ENCODE measurements around the gene GPRC5B. TPM values are rescaled to one million over a fixed set of nuclear protein-coding genes. Genes with fewer than 3 reads are reported as not detected.

Gene GPRC5B
- total RNA-seq, 4 donors from 2014 or later = 19.9 to 34.1 (median 27.7) TPM

DNA sequence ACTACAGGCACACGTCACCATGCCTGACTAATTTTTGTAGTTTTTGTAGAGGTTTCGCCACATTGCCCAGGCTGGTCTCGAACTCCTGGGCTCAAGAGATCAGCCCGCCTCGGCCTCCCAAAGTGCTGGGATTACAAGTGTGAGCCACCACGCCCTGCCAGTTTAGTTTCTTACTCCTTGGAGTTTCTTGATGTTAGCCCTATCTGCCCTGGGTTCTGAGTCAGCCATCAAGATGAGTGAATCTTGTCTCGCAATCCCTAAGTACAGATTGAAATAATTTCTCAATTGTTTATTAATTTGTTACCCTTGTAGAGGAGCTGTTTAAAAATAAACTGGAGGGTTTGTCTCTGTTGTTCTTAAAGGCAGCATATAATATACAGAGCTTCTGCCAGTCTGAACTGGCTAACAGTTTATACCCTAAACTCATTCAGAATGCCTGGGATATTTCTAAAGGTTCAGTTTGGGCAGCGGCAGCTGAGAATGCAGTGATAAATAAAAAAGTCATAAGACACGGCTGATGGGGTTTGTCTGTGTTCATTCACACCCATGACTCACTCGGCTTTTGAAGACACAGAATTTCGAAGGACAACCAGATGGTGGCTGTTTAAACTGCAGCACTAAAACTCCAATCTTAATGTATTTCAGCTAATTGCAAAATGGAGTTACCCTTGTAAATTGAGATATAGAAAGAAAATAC, 39.6 kb downstream of the GPRC5B start:
- intact Hi-C loops (cut with DNase I) = no loop called here
- Histone ChIP-seq H3K27me3 (no peaks in the 10 kb centered on the region), H3K36me3 (no peaks in the 10 kb centered on the region), H3K4me3 (replicated peaks in 1 of 3) (no peak overlapping the region), H3K4me1 (no peaks in the 10 kb centered on the region), H3K27ac (no peak overlapping the region), H3K9me3 (no peaks in the 10 kb centered on the region)
- no peak for DNase-seq
- TF ChIP-seq POLR2A (IDR thresholded peaks at IDR 0.05) = no peak
- TF ChIP-seq, protein P1, sequence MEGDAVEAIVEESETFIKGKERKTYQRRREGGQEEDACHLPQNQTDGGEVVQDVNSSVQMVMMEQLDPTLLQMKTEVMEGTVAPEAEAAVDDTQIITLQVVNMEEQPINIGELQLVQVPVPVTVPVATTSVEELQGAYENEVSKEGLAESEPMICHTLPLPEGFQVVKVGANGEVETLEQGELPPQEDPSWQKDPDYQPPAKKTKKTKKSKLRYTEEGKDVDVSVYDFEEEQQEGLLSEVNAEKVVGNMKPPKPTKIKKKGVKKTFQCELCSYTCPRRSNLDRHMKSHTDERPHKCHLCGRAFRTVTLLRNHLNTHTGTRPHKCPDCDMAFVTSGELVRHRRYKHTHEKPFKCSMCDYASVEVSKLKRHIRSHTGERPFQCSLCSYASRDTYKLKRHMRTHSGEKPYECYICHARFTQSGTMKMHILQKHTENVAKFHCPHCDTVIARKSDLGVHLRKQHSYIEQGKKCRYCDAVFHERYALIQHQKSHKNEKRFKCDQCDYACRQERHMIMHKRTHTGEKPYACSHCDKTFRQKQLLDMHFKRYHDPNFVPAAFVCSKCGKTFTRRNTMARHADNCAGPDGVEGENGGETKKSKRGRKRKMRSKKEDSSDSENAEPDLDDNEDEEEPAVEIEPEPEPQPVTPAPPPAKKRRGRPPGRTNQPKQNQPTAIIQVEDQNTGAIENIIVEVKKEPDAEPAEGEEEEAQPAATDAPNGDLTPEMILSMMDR (IDR thresholded peaks at IDR 0.05) = no peak
- 90 to 95% methylated on average over 11 of the region's 11 CpGs for WGBS, 2 donors

DNA sequence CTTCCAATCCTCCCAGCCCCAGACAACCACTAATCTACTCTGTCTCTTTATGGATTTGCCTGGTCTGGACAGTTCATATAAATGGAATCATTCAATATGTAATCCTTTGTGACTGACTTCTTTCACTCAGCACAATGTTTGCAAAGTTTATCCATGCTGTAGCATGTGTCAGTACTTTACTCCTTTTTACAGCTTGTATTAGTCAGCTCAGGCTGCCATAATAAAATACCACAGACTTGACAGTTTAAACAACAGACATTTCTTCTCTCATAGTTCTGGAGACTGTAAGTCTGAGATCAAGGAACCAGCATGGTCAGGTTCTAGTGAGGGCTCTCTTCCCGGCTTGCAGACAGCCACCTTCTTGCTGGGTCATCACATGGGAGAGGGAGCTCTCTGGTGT, 41.3 kb downstream of the GPRC5B start:
- intact Hi-C loops (cut with DNase I) = no loop called here
- Histone ChIP-seq H3K36me3 (no peaks in the 10 kb centered on the region), H3K4me1 (no peaks in the 10 kb centered on the region), H3K9me3 (no peaks in the 10 kb centered on the region), H3K4me3 (replicated peaks in 1 of 3) (no peak overlapping the region), H3K27ac (no peak overlapping the region), H3K27me3 (no peaks in the 10 kb centered on the region)
- TF ChIP-seq, protein P1 (IDR thresholded peaks at IDR 0.05) = no peak
- TF ChIP-seq POLR2A (IDR thresholded peaks at IDR 0.05) = no peak
- DNase-seq = no peak
- 89 to 100% methylated on average over 1 of the region's 1 CpG for WGBS, 2 donors

DNA sequence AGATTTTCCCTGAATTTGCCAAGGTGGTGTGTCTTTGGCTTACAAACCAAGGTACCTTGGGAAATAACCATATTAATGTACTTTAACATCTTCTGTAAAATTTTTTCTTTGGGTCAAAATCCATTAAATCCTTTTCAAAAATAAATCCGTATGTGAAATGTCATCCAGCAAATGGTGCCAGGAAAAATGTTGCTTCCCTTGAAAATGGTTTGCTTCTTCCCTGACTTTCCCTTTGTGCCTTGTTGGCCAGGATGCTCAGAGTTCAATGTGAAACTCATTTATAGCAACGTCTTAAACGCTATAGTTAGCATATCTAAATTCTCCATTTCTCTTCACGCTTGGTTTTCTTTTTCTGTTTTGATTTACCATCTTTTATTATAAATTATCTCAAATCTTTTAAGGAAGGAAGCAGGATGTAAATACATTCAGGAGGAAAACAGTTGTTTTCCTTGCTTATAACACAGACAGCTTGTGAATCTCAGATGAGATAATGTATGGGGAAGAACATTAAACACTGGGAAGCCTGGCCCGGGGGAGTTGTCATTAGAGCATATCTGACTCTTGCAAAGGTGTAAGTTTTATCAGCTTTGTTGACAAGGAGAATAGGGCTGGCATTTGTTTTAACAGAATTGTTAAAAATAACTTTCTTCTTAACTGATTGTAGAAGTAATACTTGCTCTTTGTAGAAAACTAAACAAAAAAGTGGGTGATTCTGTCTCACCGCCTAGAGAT, 42.1 kb downstream of the GPRC5B start:
- H3K27ac ChIP-seq = no peak overlapping the region
- WGBS, 2 donors = 72 to 73% methylated on average over 6 of the region's 6 CpGs
- no peak for DNase-seq
- TF ChIP-seq, protein P1 (IDR thresholded peaks at IDR 0.05) = no peak
- no peak for TF ChIP-seq POLR2A (IDR thresholded peaks at IDR 0.05)
- H3K27me3 ChIP-seq = no peaks in the 10 kb centered on the region
- H3K9me3 ChIP-seq = no peaks in the 10 kb centered on the region
- intact Hi-C loops (cut with DNase I) = no loop called here
- no peak overlapping the region for H3K4me3 ChIP-seq (replicated peaks in 1 of 3)
- no peaks in the 10 kb centered on the region for H3K36me3 ChIP-seq
- no peaks in the 10 kb centered on the region for H3K4me1 ChIP-seq

GRCh38 chr16:19841184-19841583, 43.5 kb downstream of the GPRC5B start:
- no peak for DNase-seq
- H3K4me3 ChIP-seq (replicated peaks in 1 of 3) = no peak overlapping the region
- no peaks in the 10 kb centered on the region for H3K4me1 ChIP-seq
- TF ChIP-seq, protein P1 (IDR thresholded peaks at IDR 0.05) = no peak
- TF ChIP-seq POLR2A (IDR thresholded peaks at IDR 0.05) = no peak
- no peaks in the 10 kb centered on the region for H3K27me3 ChIP-seq
- H3K27ac ChIP-seq = no peak overlapping the region
- H3K9me3 ChIP-seq = no peaks in the 10 kb centered on the region
- WGBS, 2 donors = 71 to 84% methylated on average over 3 of the region's 3 CpGs
- H3K36me3 ChIP-seq = no peaks in the 10 kb centered on the region
- intact Hi-C loops (cut with DNase I) = no loop called here

- no peak for DNase-seq
- TF ChIP-seq, protein P1 (IDR thresholded peaks at IDR 0.05) = no peak
- TF ChIP-seq POLR2A (IDR thresholded peaks at IDR 0.05) = no peak
- 63 to 67% methylated on average over 3 of the region's 3 CpGs for WGBS, 2 donors
- no peaks in the 10 kb centered on the region for H3K9me3 ChIP-seq
- no peaks in the 10 kb centered on the region for H3K36me3 ChIP-seq
- no peaks in the 10 kb centered on the region for H3K4me1 ChIP-seq
- intact Hi-C loops (cut with DNase I) = no loop called here
- H3K27me3 ChIP-seq = no peaks in the 10 kb centered on the region
- no peak overlapping the region for H3K27ac ChIP-seq
- H3K4me3 ChIP-seq (replicated peaks in 1 of 3) = no peak overlapping the region
These were observed 44.0 kb downstream of the GPRC5B start for GRCh38 chr16:19840524-19841110.

Data from thyroid gland (tissue), 4 donors.